ENCODE measurements around the gene CAB39L.
"Not testable (repeated sequence)": the region's sequence is repeated elsewhere in the genome, so short reads cannot be mapped to it uniquely, and the experiment has no call there.

Gene CAB39L

GRCh38 chr13:49310251-49310650, 133.6 kb downstream of the CAB39L start:
- no peak for DNase-seq (ENCODE audit: low read depth)

GRCh38 chr13:49308921-49309408, 134.9 kb downstream of the CAB39L start:
- DNase-seq (ENCODE audit: low read depth) = no peak

GRCh38 chr13:49308097-49308875, 135.6 kb downstream of the CAB39L start:
- peak; percentile 22 for DNase-seq (ENCODE audit: low read depth)

GRCh38 chr13:49307365-49307764, 136.5 kb downstream of the CAB39L start:
- peak; percentile 11 for DNase-seq (ENCODE audit: low read depth)

- no peak for DNase-seq (ENCODE audit: low read depth)
Observed at GRCh38 chr13:49305792-49306425, 138.0 kb downstream of the CAB39L start.

- DNase-seq (ENCODE audit: low read depth) = no peak
Observed at GRCh38 chr13:49304763-49305700, 138.8 kb downstream of the CAB39L start.

GRCh38 chr13:49304356-49304755, 139.5 kb downstream of the CAB39L start:
- DNase-seq (ENCODE audit: low read depth) = no peak

GRCh38 chr13:49303533-49304252, 140.2 kb downstream of the CAB39L start:
- no peak for DNase-seq (ENCODE audit: low read depth)

- DNase-seq (ENCODE audit: low read depth) = no peak
Observed at GRCh38 chr13:49302817-49303216, 141.0 kb downstream of the CAB39L start.

GRCh38 chr13:49302222-49302621, 141.6 kb downstream of the CAB39L start:
- no peak for DNase-seq (ENCODE audit: low read depth)

GRCh38 chr13:49300739-49301589, 142.9 kb downstream of the CAB39L start:
- DNase-seq (ENCODE audit: low read depth) = peak; percentile 62

- no peak for DNase-seq (ENCODE audit: low read depth)
Observed at GRCh38 chr13:49300276-49300675, 143.6 kb downstream of the CAB39L start.

GRCh38 chr13:49298903-49299605, 144.8 kb downstream of the CAB39L start:
- no peak for DNase-seq (ENCODE audit: low read depth)

GRCh38 chr13:49298416-49298815, 145.4 kb downstream of the CAB39L start:
- DNase-seq (ENCODE audit: low read depth) = no peak

- no peak for DNase-seq (ENCODE audit: low read depth)
Observed at GRCh38 chr13:49297338-49297737, 146.5 kb downstream of the CAB39L start.

GRCh38 chr13:49296659-49297058, 147.2 kb downstream of the CAB39L start:
- DNase-seq (ENCODE audit: low read depth) = no peak

- no peak for DNase-seq (ENCODE audit: low read depth)
Observed at GRCh38 chr13:49295244-49295643, 148.6 kb downstream of the CAB39L start.

GRCh38 chr13:49294723-49295122, 149.1 kb downstream of the CAB39L start:
- DNase-seq (ENCODE audit: low read depth) = not testable (repeated sequence)

- DNase-seq (ENCODE audit: low read depth) = peak; percentile 67
Observed at GRCh38 chr13:49292742-49293486, 150.9 kb downstream of the CAB39L start.

Measured in amniotic epithelial cell (primary cell).